PC-9 (cell line): Measurements from ENCODE around the gene LHX1. TPM values are rescaled to one million over a fixed set of nuclear protein-coding genes. Genes with fewer than 3 reads are reported as not detected.

ENCODE experiments used
- BruUV-seq: library from RNA; stranded (reverse); fragments of 400-500 nt; replicated peaks from 2 replicates; lab custom pipeline; 2021; lab: Mats Ljungman, UMichigan
- CTCF ChIA-PET: fragments of 300-600 bp; sonication (Branson Sonifier 250); formaldehyde crosslinking; loops from one replicate; lab custom pipeline; 2022; ENCODE audit warnings: antibody characterized with exemption; lab: Charles Lee
- POLR2A ChIA-PET: fragments of 300-600 bp; sonication (Branson Sonifier 250); formaldehyde crosslinking; loops from one replicate; lab custom pipeline; 2022; ENCODE audit warnings: antibody characterized with exemption; ENCODE audit not compliant: unreplicated experiment; lab: Charles Lee
- DNase-seq, 2 experiments: peaks; one replicate each; pipeline versions ENCODE4 v3.0.0 to v3.0.0-alpha.2; 2015 to 2022; ENCODE audit warnings: mixed read lengths in 1 of 2
- H2AFZ ChIP-seq: fragments of 200-600 bp; sonication (generic); 2 replicates; pipeline ENCODE4 v1.8.1; 2017; ENCODE audit warnings: antibody characterized with exemption
- H3F3A ChIP-seq: fragments of 200-600 bp; sonication (generic); 2 replicates; pipeline ENCODE4 v1.8.1; 2017; ENCODE audit warnings: antibody characterized with exemption, mild to moderate bottlenecking, low read depth; ENCODE audit not compliant: insufficient read depth
- H3K27ac ChIP-seq: fragments of 200-600 bp; sonication (generic); 2 replicates; pipeline ENCODE4 v1.6.1; 2016; ENCODE audit warnings: mixed run types
- H3K27me3 ChIP-seq: fragments of 200-600 bp; sonication (generic); 2 replicates; pipeline ENCODE4 v1.6.1; 2016; ENCODE audit warnings: low read depth, mixed run types; ENCODE audit not compliant: insufficient read depth
- H3K36me3 ChIP-seq: fragments of 200-600 bp; sonication (generic); 2 replicates; pipeline ENCODE4 v1.6.1; 2016; ENCODE audit warnings: low read depth, mixed run types
- H3K4me1 ChIP-seq: fragments of 200-600 bp; sonication (generic); replicated peaks from 2 replicates; pipeline ENCODE4 v1.6.1; 2016; ENCODE audit warnings: mixed run types; ENCODE audit not compliant: insufficient read depth
- H3K4me2 ChIP-seq: fragments of 200-600 bp; sonication (generic); 2 replicates; pipeline ENCODE4 v1.6.1; 2017; ENCODE audit warnings: mixed run types
- H3K4me3 ChIP-seq: fragments of 200-600 bp; sonication (generic); 2 replicates; pipeline ENCODE4 v1.6.1; 2016; ENCODE audit warnings: mixed run types
- H3K79me2 ChIP-seq: fragments of 200-600 bp; sonication (generic); 2 replicates; pipeline ENCODE4 v1.6.1; 2017; ENCODE audit warnings: low read depth, mixed run types
- H3K9me2 ChIP-seq: fragments of 200-600 bp; sonication (generic); 2 replicates; pipeline ENCODE4 v1.8.1; 2017; ENCODE audit warnings: mild to moderate bottlenecking; ENCODE audit not compliant: insufficient read depth
- H3K9me3 ChIP-seq: fragments of 200-600 bp; sonication (generic); 2 replicates; pipeline ENCODE4 v1.8.1; 2016; ENCODE audit warnings: low read depth; ENCODE audit not compliant: insufficient read depth
- H4K20me1 ChIP-seq: fragments of 200-600 bp; sonication (generic); 2 replicates; pipeline ENCODE4 v1.8.1; 2017; ENCODE audit not compliant: insufficient read depth
- CTCF ChIP-seq: fragments of 200-600 bp; sonication (generic); conservative IDR thresholded peaks from 2 replicates; pipeline ENCODE4 v1.6.1; 2017; ENCODE audit warnings: mixed run types, antibody characterized with exemption, mild to moderate bottlenecking, moderate library complexity
- EZH2 ChIP-seq: fragments of 200-600 bp; sonication (generic); IDR thresholded peaks from 2 replicates; pipeline ENCODE4 v1.8.0; 2017; ENCODE audit warnings: antibody characterized with exemption, low read depth
- intact Hi-C: fragments of 100-400 bp; cut with micrococcal nuclease; formaldehyde crosslinking; loops from one replicate; pipeline ENCODE4 v1.10.0; 2022; ENCODE audit not compliant: unreplicated experiment
- total RNA-seq: library from RNA; stranded (reverse); gene quantifications from 2 replicates; pipeline ENCODE4 v1.2.3, GENCODE V29; 2021

Gene LHX1
- total RNA-seq, 1 experiment from 2014 or later, result 12.3 TPM

- Histone ChIP-seq H3K27me3 (no peaks in the 10 kb centered on the region), H3K9me3 (no peaks in the 10 kb centered on the region), H3K9me2 (no peaks in the 10 kb centered on the region), H3K36me3 (peaks cover 13% of the 10 kb centered on the region; the same call in 1 of the 2 replicates), H3K27ac (no peak overlapping the region), H3K79me2 (peaks cover 89% of the 10 kb centered on the region), H4K20me1 (peaks cover 64% of the 10 kb centered on the region), H3F3A (no peaks in the 10 kb centered on the region; the same call in 1 of the 2 replicates), H3K4me2 (no peak overlapping the region), H2AFZ (no peak overlapping the region), H3K4me1 (no peaks in the 10 kb centered on the region), H3K4me3 (no peak overlapping the region)
- no TSS peak for BruUV-seq
- no peak for TF ChIP-seq EZH2
- TF ChIP-seq CTCF, result no peak
- intact Hi-C loops, result no loop called here
- ChIA-PET POLR2A (no interaction called here), CTCF (interaction anchor here (0.6 kb wide), 1 partner anchor 200 kb away, joined by 4 read pairs; no protein-coding TSS in a partner anchor)
- DNase-seq, result no peak
Observed at GRCh38 chr17:36971508-36971907, 34.2 kb downstream of the LHX1 start.

GRCh38 chr17:36972186-36972700 lies 35.0 kb downstream of the LHX1 start:
- no TSS peak for BruUV-seq
- H2AFZ ChIP-seq, result no peak overlapping the region
- intact Hi-C loops, result no loop called here
- DNase-seq, result no peak
- no peaks in the 10 kb centered on the region for H3K4me1 ChIP-seq
- no peak overlapping the region for H3K4me2 ChIP-seq
- TF ChIP-seq CTCF (no peak), EZH2 (no peak)
- H3K27me3 ChIP-seq, result no peaks in the 10 kb centered on the region
- no peaks in the 10 kb centered on the region; the same call in 1 of the 2 replicates for H3F3A ChIP-seq
- H3K36me3 ChIP-seq, result peaks cover 13% of the 10 kb centered on the region; the same call in 1 of the 2 replicates
- H3K4me3 ChIP-seq, result no peak overlapping the region
- H3K9me2 ChIP-seq, result no peaks in the 10 kb centered on the region
- H4K20me1 ChIP-seq, result peaks cover 69% of the 10 kb centered on the region
- POLR2A ChIA-PET, result no interaction called here
- no peak overlapping the region for H3K27ac ChIP-seq
- no peaks in the 10 kb centered on the region for H3K9me3 ChIP-seq
- peaks cover 91% of the 10 kb centered on the region for H3K79me2 ChIP-seq
- CTCF ChIA-PET, result no interaction called here

- Histone ChIP-seq H3K27me3 (no peaks in the 10 kb centered on the region), H3K4me1 (no peaks in the 10 kb centered on the region), H3K9me3 (no peaks in the 10 kb centered on the region), H3K27ac (no peak overlapping the region), H3K4me3 (no peak overlapping the region), H2AFZ (no peak overlapping the region), H3F3A (no peaks in the 10 kb centered on the region; the same call in 1 of the 2 replicates), H3K79me2 (peaks cover 89% of the 10 kb centered on the region), H3K36me3 (peaks cover 13% of the 10 kb centered on the region; the same call in 1 of the 2 replicates), H4K20me1 (peaks cover 62% of the 10 kb centered on the region), H3K4me2 (no peak overlapping the region), H3K9me2 (no peaks in the 10 kb centered on the region)
- BruUV-seq, result no TSS peak
- CTCF ChIA-PET, result no interaction called here
- POLR2A ChIA-PET, result no interaction called here
- intact Hi-C loops, result no loop called here
- no peak for TF ChIP-seq EZH2
- no peak for TF ChIP-seq CTCF
- no peak for DNase-seq
Observed at GRCh38 chr17:36972905-36973304, 35.6 kb downstream of the LHX1 start.
